ENCODE results near the gene LAPTM4A. TPM values are rescaled to one million over a fixed set of nuclear protein-coding genes. Genes with fewer than 3 reads are reported as not detected.

The LAPTM4A gene
- total RNA-seq, 1 experiment from 2014 or later: 131 TPM

DNA sequence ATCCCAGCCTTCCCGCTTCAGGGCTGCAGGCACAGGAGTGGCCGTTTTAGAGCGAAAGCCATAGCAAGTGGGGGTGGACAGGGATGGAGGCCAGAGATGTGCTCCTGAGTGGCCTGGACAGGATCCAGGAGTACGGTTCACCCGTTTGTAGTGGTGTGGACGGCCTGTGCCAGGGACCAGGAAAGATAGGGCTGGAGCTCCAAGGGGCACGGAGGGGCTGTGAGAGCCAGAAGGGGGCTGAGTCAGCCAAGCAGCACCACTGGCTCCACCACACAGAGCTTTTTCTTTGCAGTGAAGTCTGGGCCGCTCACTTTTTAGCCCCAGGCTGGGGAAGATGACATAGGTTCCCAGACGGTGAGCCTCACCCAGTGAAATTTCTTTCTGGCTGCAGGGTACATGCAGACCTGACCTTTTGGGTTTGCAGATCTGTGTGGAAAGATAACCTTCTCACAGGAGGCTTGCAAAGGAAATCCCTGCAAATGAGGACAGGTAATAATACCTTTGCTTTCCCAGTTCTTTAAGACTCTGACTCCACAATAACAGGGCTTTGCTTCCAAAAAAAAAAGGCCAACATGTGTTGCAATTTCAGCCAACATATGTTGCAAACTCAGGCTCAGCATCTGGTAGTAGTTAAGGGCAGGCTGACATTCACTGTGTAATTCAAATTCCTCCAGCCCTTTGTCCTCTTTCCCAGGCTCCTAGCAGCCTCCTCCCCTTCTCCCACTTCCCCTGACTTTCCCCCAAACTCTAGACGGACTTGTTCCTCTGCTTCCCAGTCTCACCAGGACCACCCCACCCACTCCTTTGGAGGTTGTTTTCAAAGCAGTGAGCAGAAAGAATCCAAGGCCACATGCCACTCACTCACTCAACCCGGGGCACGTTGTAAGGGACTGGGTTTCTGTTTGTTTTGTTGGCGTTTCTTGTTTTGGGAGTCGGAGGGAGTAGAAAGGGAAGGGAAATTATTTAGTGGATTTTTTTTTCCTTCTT lies 20.3 kb upstream of the LAPTM4A start:
- Histone ChIP-seq H2AK5ac (ENCODE audit: insufficient read length, low read length) (no peak overlapping the region), H2AFZ (ENCODE audit: low read length) (peak overlapping the region; percentile 94), H2BK5ac (ENCODE audit: insufficient read length, low read length) (no peak overlapping the region)

More for the DNA sequence above, 20.3 kb upstream of the LAPTM4A start:
- Histone ChIP-seq H4K91ac (ENCODE audit: insufficient read length, low read depth, low read length) (no peak overlapping the region), H3K18ac (ENCODE audit: insufficient read length, low read depth, low read length) (peak overlapping the region; percentile 74), H3K56ac (ENCODE audit: insufficient read length, low read depth, low read length) (no peak overlapping the region), H3T11ph (ENCODE audit: low read length) (no peak overlapping the region), H3K9me3 (ENCODE audit: control insufficient read depth, low read depth, low read length) (no peaks in the 10 kb centered on the region), H3K4me2 (ENCODE audit: insufficient read depth, insufficient read length, low read length) (peak overlapping the region; percentile 23), H4K8ac (replicated peaks; ENCODE audit: insufficient read length, low read depth, low read length) (no peak overlapping the region), H3K27me3 (ENCODE audit: insufficient read depth, low read length) (no peaks in the 10 kb centered on the region), H3K4me1 (ENCODE audit: insufficient read depth, low read length) (no peaks in the 10 kb centered on the region; the same call in 1 of the 2 replicates), H3K9ac (ENCODE audit: extremely low read depth, insufficient read length, low read length) (peak overlapping the region; percentile 16), H4K20me1 (ENCODE audit: control insufficient read depth, insufficient read depth, insufficient read length) (no peaks in the 10 kb centered on the region), H2BK20ac (ENCODE audit: low read depth, low read length, poor library complexity, severe bottlenecking) (no peak overlapping the region), H3K14ac (ENCODE audit: insufficient read depth, low read length) (peak overlapping the region; percentile 89), H2BK12ac (ENCODE audit: insufficient read length, low read depth, low read length) (peak overlapping the region; percentile 89), H4K5ac (ENCODE audit: insufficient read length, low read depth, low read length) (no peak overlapping the region), H3K4ac (ENCODE audit: low read depth, low read length) (no peak overlapping the region), H3K23me2 (ENCODE audit: insufficient read length, low read depth, low read length, poor library complexity, severe bottlenecking) (no peaks in the 10 kb centered on the region), H3K27ac (ENCODE audit: insufficient read length, low read depth, low read length) (no peak overlapping the region), H2BK120ac (ENCODE audit: low read depth, low read length, poor library complexity, severe bottlenecking) (no peak overlapping the region), H2BK15ac (ENCODE audit: low read depth, low read length) (no peak overlapping the region), H3K79me1 (ENCODE audit: insufficient read depth, low read depth, low read length, poor library complexity, severe bottlenecking) (no peaks in the 10 kb centered on the region), H3K23ac (ENCODE audit: insufficient read length, low read depth, low read length) (no peak overlapping the region), H3K79me2 (ENCODE audit: insufficient read depth, low read length) (no peaks in the 10 kb centered on the region)
- WGBS (ENCODE audit: extremely low coverage, insufficient read length, low lambda C conversion rate): no CpG with 5 or more reads among the region's 14 CpGs
- no peaks in the 10 kb centered on the region; the same call in none of the 2 replicates for H3K27me3 Mint-ChIP-seq (ENCODE audit: low read depth)
- peak overlapping the region; percentile 85 to 97 (median 86) for H3K27ac Mint-ChIP-seq
- peak; percentile 58 for DNase-seq
- TF ChIP-seq, protein P1, sequence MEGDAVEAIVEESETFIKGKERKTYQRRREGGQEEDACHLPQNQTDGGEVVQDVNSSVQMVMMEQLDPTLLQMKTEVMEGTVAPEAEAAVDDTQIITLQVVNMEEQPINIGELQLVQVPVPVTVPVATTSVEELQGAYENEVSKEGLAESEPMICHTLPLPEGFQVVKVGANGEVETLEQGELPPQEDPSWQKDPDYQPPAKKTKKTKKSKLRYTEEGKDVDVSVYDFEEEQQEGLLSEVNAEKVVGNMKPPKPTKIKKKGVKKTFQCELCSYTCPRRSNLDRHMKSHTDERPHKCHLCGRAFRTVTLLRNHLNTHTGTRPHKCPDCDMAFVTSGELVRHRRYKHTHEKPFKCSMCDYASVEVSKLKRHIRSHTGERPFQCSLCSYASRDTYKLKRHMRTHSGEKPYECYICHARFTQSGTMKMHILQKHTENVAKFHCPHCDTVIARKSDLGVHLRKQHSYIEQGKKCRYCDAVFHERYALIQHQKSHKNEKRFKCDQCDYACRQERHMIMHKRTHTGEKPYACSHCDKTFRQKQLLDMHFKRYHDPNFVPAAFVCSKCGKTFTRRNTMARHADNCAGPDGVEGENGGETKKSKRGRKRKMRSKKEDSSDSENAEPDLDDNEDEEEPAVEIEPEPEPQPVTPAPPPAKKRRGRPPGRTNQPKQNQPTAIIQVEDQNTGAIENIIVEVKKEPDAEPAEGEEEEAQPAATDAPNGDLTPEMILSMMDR (conservative IDR thresholded peaks at IDR 0.05): no peak
- no peaks in the 10 kb centered on the region for H3K36me3 Mint-ChIP-seq (ENCODE audit: insufficient read depth in 1 of 3, low read depth in 3 of 3)
- H3K4me3 Mint-ChIP-seq: peak overlapping the region in 1 of 2 experiments; percentile 59; a peak in 2 of 5 replicates
- H3K9me3 Mint-ChIP-seq: peaks cover 3% of the 10 kb centered on the region in 2 experiments; a peak in 2 of 5 replicates
- H3K4me1 Mint-ChIP-seq: peaks cover 18 to 25% of the 10 kb centered on the region in 2 experiments

Data from H9 (cell line).